GM12892 (cell line): ENCODE data around the gene IFNA1.

Experiments
- POLR2A ChIP-seq: IDR thresholded peaks from 2 replicates; pipeline ENCODE4 v1.6.1; 2011; ENCODE audit warnings: low read depth, low read length, control low read depth
- POLR2AphosphoS5 ChIP-seq: IDR thresholded peaks from 2 replicates; pipeline ENCODE4 v1.6.1; 2011; ENCODE audit warnings: low read depth, low read length, control low read depth
- TAF1 ChIP-seq: IDR thresholded peaks from 2 replicates; pipeline ENCODE4 v1.6.1; 2011; ENCODE audit warnings: low read depth, mild to moderate bottlenecking, control low read depth, low read length, borderline replicate concordance

DNA sequence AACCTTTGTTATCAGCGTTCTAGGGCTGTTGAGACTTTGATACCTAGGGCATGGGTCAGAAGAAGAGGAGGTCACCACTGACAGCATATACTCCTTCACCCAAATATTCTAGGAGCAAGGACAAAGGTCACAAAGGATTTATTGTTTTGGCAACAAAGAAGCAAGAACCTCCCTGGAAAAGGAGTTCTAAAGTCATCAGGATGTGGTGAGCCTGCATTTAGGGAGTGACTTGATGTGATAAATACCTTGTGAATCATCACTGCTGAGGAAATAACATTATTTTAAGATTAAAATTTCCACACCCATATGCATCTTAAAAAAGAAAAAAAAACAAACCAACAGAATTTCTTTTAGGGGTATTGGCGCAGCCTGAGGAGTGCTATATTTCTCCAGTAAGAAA is 13.9 kb downstream of the IFNA1 start:
- TF ChIP-seq POLR2AphosphoS5 (no peak), POLR2A (no peak), TAF1 (no peak)
